HG02884 (cell line): ENCODE results near the gene MRPL14.
"Not testable (repeated sequence)": the region's sequence is repeated elsewhere in the genome, so short reads cannot be mapped to it uniquely, and the experiment has no call there.

Experiments
- ATAC-seq: cut with Tn5 transposase; IDR thresholded peaks from one replicate; pipeline ENCODE4 v1.9.1; 2021; ENCODE audit warnings: mild to moderate bottlenecking, moderate library complexity; ENCODE audit not compliant: unreplicated experiment

The MRPL14 gene

DNA sequence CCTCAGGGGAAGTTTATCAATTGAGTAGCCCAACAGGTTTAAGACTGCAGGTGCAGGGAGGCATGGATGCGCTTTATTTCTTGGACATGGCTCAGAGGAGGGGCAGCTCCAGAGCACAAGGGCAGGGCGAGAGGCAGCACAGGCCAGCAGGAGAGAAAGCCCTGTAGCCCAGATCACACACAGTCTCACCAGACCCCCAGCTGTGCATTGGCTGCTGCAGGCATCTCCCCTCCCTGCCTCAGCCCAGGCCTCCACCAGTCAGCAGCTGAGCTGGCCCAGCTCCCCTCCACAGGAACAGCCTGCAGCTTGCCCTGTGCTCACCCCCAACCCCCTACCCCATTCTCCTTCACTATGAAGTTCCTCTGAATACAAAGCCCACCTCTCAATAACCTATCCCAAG is 24.7 kb downstream of the MRPL14 start:
- ATAC-seq: no peak

DNA sequence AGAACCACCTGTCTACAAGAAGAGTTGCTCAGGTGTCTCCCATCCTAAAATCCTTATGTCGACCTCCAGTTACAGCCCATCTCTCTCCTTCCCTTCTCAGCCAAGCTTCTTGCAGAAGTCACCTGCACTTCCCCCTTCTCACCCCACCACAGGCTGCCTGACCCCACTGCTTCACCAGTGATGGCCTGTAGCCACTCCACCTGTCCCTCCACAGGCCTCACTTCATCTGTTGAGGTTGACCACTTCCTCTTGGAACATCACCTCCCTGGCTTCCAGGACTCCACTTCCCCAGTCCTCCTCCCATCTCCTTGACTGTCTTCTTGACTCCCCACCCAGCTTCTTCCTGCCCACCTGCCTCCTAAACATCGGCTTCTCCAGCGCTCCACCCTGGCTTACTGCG is 25.4 kb downstream of the MRPL14 start:
- no peak for ATAC-seq

DNA sequence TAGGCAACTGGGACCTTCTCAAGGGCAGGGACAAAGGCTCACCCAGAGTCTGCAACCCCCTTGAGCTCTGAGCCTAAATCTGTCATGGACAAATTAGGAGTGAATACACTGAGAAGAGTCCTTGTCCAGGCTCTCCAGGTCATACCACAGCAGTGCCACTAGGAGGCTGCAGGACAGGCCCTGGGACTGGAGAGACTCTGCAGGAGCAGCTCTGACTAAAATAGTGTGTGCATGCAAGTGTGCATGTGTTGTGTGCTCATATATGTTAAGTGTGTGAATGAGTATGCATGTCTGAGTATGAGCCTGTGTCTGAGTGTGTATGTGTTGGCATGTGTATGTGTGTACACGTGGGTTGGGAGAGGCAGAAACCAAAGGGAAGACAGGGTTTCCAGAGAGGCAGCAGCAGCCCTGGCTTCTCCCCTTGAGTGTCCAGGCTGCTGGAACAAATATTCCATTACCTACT is 27.1 kb downstream of the MRPL14 start:
- ATAC-seq: no peak

DNA sequence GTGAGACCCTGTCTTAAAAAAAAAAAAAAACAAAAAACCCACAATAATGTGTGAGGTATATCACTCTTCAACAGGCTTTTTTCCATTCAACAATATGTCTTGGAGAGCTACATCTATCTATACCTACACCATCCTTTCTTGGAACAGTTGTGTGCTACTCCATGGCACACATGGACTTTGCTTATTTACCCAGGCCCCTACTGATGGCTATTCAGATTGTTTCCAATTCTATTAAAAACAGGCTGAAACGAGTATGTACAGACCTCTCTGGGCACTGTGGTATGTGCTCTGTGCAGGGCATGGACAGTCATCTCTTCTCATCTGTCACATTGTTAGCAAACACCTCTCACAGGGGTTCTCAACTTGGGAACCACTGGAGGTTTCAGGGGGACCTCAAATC is 28.1 kb downstream of the MRPL14 start:
- no peak for ATAC-seq

DNA sequence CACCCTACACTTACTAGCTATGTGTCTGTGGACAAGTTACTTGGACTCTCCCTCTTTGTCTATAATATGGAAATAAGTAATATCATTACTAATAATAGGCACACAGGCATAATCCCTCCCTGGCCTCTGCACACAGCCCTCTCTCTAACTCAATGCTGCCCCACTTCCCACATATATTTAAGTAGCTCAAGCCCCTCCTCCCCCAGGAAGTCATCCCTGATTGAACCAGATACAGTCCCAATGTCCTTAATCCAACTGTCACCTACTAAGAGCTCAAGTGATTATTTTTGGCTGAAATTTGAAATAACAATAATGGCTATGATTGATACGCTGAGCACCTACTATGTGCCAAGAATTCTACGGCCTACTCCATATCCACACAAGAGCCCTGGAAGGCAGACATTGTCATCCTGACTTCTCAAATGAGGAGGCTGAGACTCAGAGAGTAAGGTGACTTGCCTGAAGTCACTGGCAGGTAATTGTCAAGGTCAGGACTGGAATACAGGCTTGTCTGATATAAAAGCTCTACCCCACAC is 29.4 kb downstream of the MRPL14 start:
- no peak for ATAC-seq

DNA sequence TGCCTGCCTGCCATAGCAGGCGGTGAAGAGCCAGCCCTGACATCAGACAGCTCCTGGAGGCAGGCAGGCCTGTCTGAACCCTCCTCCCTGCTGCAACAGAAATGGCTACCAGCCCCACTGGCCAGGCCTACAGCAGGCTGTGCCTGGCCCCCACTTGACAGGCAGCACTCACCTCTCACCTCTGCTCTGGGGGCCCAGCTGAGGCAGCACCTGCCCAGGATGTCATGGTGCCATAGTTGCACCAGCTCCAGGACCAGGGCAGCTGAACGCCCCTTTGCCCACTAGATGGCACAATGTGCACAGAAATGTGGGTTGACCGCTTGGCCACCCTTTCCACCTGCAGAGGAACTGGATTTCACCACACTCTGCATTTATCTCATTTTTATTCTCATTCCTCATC is 30.6 kb downstream of the MRPL14 start:
- no peak for ATAC-seq

DNA sequence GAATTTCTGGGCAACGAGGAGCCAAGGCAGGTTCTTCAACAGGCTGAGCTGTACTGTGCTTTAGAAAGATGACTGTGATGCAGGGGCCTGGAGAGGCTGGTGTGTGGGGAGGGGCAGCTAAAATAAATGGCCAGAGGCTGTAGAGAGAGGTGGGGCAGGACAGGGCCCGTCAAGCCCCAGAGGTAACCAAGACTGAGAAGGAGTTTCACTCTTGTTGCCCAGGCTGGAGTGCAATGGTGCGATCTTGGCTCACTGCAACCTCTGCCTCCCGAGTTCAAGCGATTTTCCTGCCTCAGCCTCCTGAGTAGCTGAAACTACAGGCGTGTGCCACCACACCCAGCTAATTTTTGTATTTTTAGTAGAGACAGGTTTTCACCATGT is 32.0 kb downstream of the MRPL14 start:
- not testable (repeated sequence) for ATAC-seq

DNA sequence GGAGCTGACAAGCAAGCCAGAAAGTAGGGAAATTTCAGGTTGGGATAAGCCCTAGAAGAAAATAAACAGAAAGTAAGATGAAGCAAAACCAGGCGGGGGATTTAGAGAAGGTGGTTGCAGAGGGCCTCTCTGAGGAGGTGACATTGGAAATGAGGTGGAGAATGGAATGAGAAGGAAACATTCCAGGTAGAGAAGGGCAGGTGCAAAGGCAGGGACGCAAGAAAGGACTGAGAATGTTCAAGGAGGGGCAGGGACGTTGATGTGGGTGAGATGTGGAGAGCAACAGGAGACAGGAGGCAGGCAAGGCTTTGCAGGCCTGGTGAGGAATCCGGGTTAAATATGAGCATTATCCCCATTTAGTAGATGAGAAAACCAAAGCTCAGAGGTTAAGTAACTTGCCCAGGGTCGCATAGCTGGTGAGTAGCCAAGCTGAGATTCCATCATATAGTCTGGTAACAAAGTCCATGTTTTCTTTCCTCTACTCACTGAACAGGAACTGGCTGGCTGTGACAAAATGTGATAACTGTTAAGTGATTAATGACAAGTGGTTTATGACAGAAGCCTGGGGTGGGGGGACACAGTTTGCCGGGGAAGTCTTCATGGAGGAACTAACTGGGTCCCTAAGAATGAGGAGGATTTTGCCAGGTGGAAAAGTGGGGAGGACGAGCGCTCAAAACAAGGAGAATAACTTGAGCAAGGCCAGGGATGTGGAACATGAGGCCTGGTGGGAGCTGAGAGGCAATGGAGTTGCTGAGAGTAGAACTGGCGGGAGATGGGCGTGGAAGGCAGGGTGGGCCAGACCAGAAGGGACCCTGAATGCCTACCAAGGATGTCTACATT is 32.6 kb downstream of the MRPL14 start:
- ATAC-seq: no peak

DNA sequence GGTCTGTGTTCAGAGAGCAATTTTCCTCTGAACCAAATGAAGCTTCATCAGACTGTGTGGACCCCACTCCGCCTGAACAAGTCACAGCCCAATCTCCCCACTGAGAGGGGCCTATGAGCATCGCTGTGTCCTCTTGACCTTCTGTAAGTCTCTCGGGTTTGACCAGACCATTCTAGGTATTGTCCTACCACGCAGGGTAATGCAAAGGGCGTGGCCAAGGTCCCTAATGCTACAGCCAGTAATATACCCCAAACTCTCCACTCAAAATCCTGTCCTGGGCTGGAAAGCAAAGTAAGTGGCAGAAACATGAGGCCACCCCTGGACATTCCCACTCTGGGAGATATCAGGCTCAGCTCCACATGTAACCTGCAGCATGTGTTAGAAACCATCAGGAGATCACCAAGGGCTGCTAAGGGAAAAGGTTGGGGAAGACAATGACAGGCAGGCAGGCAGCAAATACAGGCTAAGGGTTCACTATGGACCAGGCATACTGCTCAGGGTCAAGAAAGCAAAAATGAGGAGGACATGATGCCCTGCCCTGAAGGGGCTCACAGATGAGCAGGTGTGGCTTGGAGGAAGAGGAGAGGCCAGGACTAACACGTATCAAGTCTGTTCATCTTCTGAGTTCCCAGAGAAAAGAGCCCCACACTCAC is 33.4 kb downstream of the MRPL14 start:
- no peak for ATAC-seq

DNA sequence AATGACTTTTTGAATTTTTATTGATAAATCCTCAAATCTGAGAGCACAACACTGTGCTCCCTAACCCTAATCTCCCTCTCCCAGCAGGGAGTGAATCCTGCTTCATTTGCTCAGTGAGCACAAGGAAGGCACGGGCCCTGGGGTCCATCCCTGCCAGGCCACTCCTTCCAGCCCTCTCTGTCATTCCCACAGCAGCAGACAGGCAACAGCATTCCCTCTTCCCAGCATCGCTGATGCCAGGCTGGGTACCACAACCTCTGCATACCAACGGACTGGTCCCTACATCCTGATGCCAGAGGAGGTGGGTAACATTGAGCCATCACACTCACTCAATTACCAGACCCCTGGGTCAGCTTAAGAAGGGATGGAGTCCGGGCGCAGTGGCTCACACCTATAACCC is 34.2 kb downstream of the MRPL14 start:
- ATAC-seq: no peak

DNA sequence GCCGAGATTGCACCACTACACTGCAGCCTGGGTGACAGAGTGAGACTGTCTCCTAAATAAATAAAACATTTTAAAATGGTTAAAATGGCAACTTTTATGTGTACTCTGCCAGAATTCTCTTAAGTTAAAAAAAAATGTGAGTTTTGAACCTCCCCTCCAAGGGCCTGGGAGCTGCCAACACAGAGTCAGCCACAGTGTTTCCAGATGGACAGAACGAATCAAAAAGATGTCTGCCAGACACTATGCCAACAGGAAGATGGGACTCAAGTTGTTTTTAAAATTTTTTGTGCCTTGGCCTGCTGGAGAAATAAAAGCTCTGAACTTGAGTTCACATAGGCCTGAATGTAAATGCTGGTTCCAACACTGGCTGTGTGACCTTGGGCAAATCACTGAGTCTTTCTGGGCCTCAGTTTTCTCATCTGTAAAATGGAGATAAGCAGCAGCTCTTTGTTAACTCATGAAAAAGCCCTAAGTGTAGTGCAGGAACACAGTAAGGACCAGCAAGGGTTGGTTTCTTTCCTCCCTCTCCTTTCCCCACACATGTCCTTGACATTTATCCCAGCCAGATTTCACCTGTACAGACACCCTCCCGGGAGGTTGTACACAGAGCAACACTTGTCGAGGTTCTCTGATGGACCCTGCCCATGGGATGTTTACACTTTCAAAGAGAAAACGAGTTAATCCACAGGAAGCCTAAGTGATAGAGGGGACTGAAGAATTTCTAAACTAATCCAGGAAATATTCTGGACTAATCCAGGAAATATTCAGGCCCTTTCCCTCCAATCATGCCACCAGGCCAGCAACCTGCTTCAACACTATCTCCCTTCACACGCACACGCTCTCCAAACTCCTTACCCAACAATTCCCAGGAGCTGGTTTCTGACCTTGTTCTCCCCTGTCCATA is 35.0 kb downstream of the MRPL14 start:
- no peak for ATAC-seq

DNA sequence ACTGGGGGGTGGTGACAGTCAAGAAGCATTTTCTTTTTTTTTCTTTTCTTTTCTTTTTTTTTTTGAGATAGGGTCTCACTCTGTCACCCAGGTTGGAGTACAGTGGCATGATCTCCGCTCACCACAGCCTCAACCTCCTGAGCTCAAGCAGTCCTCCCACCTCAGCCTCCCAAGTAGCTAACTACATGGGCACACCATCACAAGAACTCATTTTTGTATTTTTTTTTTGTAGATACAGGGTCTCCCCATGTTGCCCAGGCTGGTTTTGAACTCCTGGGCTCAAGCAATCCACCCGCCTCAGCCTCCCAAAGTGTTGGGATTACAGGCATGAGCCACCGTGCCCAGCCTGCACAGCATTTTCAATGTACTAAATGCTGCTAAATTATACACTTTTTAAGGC is 35.9 kb downstream of the MRPL14 start:
- ATAC-seq: not testable (repeated sequence)

DNA sequence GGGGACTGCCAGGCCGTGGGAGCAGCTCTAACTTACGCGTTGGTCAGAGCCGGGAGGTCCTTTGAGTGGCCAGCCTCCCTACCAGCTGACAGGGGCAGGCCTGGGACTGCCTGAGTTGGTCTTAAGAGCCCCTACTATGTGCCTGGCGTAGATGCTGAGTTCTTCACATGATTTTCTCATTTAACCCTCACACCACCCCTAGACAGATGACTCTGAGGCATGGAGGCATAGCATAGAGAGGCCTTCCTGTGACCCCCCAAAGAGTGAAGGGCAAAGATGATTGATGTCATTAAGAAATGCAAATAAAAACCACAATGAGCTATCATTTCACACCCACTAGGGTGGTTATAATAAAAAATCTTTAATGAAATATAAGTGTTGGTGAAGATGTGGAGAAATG is 36.8 kb downstream of the MRPL14 start:
- no peak for ATAC-seq

DNA sequence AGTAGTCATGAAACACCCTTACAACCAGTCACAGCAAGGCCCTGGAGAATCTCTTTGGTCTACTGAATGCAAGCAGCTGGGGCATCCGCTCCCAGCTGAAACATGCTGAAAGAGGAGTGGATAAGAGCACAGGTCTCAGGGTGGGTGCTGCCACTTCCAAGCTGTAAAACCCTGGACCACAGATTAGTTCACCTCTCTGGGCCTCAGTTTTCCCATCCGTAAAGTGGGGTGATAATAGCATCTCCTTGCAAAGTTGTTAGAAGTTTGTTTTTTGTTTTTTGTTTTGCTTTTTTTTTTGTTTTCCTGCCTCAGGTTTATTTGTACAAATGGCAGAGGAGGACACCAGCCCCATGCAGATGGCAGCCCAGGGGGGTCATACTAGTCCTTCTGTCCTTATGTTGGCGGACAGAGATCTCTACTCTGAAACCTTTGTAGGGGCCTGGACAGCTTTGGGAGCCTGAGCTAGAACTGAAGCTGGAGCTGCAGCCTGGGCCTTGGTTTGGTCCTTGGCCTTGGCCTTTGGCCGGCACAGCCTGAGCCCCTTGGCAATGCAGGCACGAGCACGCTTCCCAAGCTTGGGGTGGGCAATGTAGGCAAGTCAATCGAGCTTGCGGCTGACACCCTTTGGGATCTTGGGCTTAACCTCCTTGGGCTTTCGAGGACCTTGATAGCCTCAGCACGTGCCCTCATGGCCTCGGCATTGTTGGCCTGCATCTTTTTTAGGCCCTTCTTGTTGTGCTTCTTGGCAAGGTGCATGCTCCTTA is 38.2 kb downstream of the MRPL14 start:
- ATAC-seq: no peak

DNA sequence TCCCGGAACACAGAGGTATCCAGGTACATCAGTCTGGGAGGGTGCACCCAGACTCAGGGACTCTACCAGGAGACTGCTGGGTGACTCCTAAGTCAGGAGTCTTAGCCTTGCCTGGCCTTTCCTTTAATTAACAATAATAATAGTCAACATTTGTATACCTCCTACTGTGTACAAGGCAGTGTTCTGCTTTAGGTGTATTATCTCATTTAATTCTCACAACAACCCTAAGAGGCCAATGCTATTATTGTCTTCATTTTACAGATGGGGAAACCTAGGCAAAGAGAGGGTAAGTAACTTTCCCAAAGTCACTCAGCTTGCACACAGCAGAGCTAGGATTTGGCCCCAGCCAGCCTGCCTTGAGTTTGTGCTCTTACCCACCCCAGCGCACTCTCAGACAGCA is 39.6 kb downstream of the MRPL14 start:
- ATAC-seq: no peak

DNA sequence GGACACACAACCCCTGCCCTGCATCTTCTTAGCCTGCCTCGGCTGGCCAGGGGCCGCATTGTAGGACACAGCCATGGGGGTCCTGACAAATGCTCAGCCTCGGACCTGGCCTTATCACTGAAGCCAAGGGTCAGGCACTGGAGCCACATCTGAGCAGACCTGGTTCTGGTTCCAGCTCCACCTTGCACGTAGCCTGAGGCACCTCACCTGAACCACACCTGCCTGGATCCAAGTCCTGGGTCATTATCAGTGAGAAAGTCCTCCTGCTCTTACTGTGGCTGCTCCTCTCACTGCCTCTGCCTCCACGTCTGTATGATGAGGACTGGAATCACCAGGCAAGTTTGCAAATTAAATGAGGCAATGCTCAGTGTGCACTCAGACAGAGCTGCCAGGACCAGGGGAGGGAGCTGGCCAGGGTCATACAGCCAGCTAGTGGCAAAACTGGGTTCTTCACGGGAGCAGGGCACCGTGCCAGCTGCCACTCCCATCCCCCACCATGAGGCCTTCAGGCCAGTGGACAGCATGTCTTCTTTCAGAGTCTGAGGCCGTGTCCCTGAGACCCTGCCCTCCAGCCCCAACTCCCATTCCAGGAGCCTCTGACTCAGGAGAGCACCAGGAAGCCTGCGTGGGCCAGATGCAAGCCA is 40.2 kb downstream of the MRPL14 start:
- ATAC-seq: no peak

DNA sequence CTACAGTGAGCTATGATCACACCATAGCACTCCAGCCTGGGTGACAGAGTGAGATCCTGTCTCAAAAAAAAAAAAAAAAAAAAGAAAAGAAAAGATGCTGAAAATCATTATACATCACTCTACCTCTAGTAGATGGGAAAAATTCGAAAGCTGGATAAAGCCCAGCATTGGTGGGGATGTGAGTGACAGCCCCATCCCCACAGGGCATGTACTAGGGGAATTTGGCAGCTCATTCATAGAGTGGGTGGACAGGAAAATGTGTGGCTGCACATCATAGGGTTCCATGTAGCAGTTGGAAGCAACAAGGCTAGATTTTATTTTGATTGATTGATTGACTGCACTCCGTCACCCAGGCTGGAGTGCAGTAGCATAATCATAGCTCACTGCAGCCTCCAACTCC is 42.0 kb downstream of the MRPL14 start:
- ATAC-seq: no peak

DNA sequence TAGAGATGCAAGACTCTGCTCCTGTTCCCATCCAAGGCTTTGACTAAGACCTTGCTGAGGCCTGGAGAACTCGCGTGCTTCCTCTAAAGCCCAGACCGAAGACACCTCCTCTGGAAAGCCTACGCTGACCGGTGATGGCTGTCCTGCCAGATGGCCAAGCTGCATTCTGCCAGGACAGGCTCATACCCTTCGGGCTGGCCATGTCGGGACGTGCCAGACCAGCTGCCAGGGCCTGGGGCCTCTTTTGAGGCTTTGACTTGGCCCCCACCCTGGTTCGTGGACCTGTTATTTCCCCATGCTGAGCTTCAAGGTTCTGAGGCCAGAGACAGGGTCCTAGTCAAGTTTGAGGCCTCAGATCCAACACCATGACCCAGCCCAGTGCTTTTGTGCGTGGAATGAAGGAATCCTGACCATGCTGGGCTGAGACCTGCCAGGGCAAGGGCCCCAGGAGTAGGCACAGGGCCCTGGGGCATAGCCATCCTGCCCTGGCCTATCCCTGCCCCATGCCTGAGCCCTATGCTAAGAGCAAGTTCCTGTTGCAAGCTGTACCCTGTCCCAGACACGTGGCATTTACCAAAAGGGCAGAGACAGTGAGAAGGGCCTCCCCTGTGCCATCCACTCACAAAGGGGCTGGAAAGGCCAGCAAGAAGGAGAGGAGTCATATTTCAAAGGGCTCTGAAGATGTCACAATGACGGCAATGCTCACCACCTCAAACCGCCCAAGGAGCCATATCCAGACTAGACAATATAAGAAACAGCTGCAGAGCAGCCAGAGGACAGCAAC is 42.8 kb downstream of the MRPL14 start:
- ATAC-seq: no peak

DNA sequence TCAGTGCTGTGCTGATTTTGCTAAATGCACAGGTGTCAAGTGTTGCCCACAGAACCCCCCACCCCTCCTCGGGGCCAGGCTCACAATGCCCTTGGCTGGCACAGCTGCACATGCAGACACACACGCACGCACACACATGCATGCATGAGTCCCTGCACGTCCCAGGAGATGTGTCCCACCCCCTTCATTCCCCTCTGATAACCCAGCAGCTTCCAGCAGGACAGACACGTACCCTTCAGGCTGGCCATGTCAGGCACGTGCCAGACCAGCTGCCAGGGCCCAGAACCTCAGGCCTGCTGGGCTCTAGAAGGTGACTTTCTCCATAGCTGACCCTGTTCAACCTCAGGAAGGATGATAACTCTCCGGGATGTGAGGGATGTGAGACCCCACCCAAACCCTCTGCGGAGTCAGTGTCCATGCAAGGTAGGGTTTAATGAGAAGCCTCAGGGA is 44.4 kb downstream of the MRPL14 start:
- ATAC-seq: no peak
